Breast epithelium (tissue), 3 donors: Measurements from ENCODE around the gene CHP1.

Experiments used
- POLR2A ChIP-seq: fragments of 450-650 bp; IDR thresholded peaks from one replicate; pipeline ENCODE4 v1.6.1; 2016; ENCODE audit warnings: antibody characterized with exemption, mild to moderate bottlenecking, moderate library complexity
- POLR2AphosphoS5 ChIP-seq, 3 donors: sonication (generic); formaldehyde crosslinking; IDR thresholded peaks; one replicate each; pipeline ENCODE4 v1.6.1; 2017; ENCODE audit warnings: antibody characterized with exemption in 3 of 3
- TF ChIP-seq, protein P1 (sequence below), 3 donors: fragments of 450-650 bp; IDR thresholded peaks; one replicate each; pipeline ENCODE4 v1.5.1; 2016 to 2017; ENCODE audit warnings: antibody characterized with exemption in 3 of 3, mild to moderate bottlenecking in 3 of 3, moderate library complexity in 3 of 3

DNA sequence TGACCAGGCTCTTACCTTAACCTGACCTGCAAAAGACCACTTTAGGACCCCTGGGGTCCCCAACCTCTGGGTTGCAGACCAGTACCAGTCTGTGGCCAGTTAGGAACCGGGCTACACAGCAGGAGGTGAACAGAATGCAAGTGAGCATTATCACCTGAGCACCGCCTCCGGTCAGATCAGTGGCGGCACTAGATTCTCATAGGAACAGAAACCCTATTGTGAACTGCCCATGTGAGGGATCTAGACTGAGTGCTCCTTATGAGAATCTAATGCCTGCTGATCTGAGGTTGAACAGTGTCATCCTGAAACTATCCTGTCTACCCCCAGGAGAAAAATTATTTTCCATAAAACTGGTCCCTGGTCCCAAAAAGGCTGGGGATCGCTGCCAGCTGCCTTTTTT, 20.3 kb downstream of the CHP1 start:
- TF ChIP-seq, protein P1, sequence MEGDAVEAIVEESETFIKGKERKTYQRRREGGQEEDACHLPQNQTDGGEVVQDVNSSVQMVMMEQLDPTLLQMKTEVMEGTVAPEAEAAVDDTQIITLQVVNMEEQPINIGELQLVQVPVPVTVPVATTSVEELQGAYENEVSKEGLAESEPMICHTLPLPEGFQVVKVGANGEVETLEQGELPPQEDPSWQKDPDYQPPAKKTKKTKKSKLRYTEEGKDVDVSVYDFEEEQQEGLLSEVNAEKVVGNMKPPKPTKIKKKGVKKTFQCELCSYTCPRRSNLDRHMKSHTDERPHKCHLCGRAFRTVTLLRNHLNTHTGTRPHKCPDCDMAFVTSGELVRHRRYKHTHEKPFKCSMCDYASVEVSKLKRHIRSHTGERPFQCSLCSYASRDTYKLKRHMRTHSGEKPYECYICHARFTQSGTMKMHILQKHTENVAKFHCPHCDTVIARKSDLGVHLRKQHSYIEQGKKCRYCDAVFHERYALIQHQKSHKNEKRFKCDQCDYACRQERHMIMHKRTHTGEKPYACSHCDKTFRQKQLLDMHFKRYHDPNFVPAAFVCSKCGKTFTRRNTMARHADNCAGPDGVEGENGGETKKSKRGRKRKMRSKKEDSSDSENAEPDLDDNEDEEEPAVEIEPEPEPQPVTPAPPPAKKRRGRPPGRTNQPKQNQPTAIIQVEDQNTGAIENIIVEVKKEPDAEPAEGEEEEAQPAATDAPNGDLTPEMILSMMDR (IDR thresholded peaks at IDR 0.05) = no peak
- TF ChIP-seq POLR2A (no peak), POLR2AphosphoS5 (IDR thresholded peaks at IDR 0.05) (no peak)
